Kidney (tissue), 14 donors: ENCODE measurements around the gene UBE2Q2. TPM values are rescaled to one million over a fixed set of nuclear protein-coding genes. Genes with fewer than 3 reads are reported as not detected.

Experiments
- DNase-seq, 5 donors: peaks; one replicate each; pipeline ENCODE4 v3.0.0-alpha.2; 2013 to 2020
- FAIRE-seq: peaks from 2 replicates; lab custom pipeline; 2012; peaks lifted over from hg19 to GRCh38; lab: Jason Lieb, UNC
- H3K27ac ChIP-seq, 2 donors: one replicate each; pipeline ENCODE4 v1.7.0; 2013; ENCODE audit warnings: low read depth in 2 of 2, low read length in 2 of 2, inconsistent platforms in 1 of 2
- H3K27me3 ChIP-seq: one replicate; pipeline ENCODE4 v1.7.1; 2013; ENCODE audit warnings: low read length, inconsistent platforms; ENCODE audit not compliant: control insufficient read depth, insufficient read depth
- H3K36me3 ChIP-seq, 3 donors: one replicate each; pipeline versions ENCODE4 v1.7.0 to v1.7.1; 2013; ENCODE audit warnings: low read length in 3 of 3, control low read depth in 1 of 3, inconsistent platforms in 1 of 3; ENCODE audit not compliant: insufficient read depth in 3 of 3, control insufficient read depth in 2 of 3
- H3K4me1 ChIP-seq, 3 donors: one replicate each; pipeline versions ENCODE4 v1.7.0 to v1.7.1; 2013; ENCODE audit warnings: low read length in 3 of 3, inconsistent platforms in 1 of 3, low read depth in 1 of 3; ENCODE audit not compliant: control insufficient read depth in 2 of 3, insufficient read depth in 2 of 3
- H3K4me3 ChIP-seq, 3 donors: one replicate each; pipeline versions ENCODE4 v1.7.0 to v1.8.1; 2013; ENCODE audit warnings: low read length in 3 of 3, control low read depth in 1 of 3, inconsistent platforms in 1 of 3
- H3K9ac ChIP-seq, 3 donors: one replicate each; pipeline versions ENCODE4 v1.7.0 to v1.7.1; 2013; ENCODE audit warnings: low read length in 3 of 3, control low read depth in 1 of 3, inconsistent platforms in 1 of 3
- H3K9me3 ChIP-seq, 3 donors: one replicate each; pipeline versions ENCODE4 v1.7.0 to v1.7.1; 2013; ENCODE audit warnings: low read length in 3 of 3, control low read depth in 1 of 3, inconsistent platforms in 1 of 3; ENCODE audit not compliant: control insufficient read depth in 2 of 3, insufficient read depth in 1 of 3
- CTCF ChIP-seq: IDR thresholded peaks from 3 replicates; pipeline ENCODE4 v1.5.1; 2012; ENCODE audit warnings: mild to moderate bottlenecking, moderate library complexity, borderline replicate concordance; ENCODE audit not compliant: insufficient read depth; ENCODE audit errors: extremely low read depth
- intact Hi-C: fragments of 100-400 bp; cut with DNase I; formaldehyde crosslinking; loops from one replicate; pipeline ENCODE4 v1.11.1; 2022
- polyA plus RNA-seq: library from polyadenylated mRNA; stranded (reverse); fragments of 350-450 nt; fragmentation: Illumina TruSeq; extraction: RNeasy Lipid Tissue Mini Kit (QIAGEN cat#74804); gene quantifications from one replicate; pipeline ENCODE4 v1.2.3, GENCODE V29; 2014; ENCODE audit warnings: low read depth, low replicate concordance; ENCODE audit not compliant: insufficient read depth
- total RNA-seq: library from RNA; stranded (reverse); fragmentation: NEBNext Ultra II Directional; extraction: Animal tissue kit (Norgen Biotek cat#: 25700); gene quantifications from one replicate; pipeline ENCODE4 v1.2.1, GENCODE V29; 2021
- donor health status: control.
- donor health status: control.
- donor health status: control.
- donor health status: control.
- donor health status: control.
- donor health status: DM: yes; HTN: yes; CAD: no.
- donor health status: Normal renal cell carcinoma (clear cell type).

UBE2Q2 gene
- total and polyA plus RNA-seq, 2 donors from 2014 or later = 18.1 to 31.6 TPM

GRCh38 chr15:75843678-75844581 is 683 bp downstream of the UBE2Q2 start:
- Histone ChIP-seq H3K9me3 (no peaks in the 10 kb centered on the region), H3K4me3 (peak overlapping the region; percentile 83 to 90 (median 86)), H3K27me3 (no peaks in the 10 kb centered on the region), H3K4me1 (peaks cover 2 to 7% (median 3%) of the 10 kb centered on the region in 3 donors), H3K9ac (peak overlapping the region; percentile 64 to 87 (median 79)), H3K27ac (peak overlapping the region; percentile 45 to 89), H3K36me3 (no peaks in the 10 kb centered on the region)
- intact Hi-C loops = no loop called here
- DNase-seq = peak; percentile 74 to 90 (median 80)
- no peak for TF ChIP-seq CTCF
- FAIRE-seq = no peak

- Histone ChIP-seq H3K9ac (peak overlapping the region; percentile 64 to 87 (median 79)), H3K4me3 (peak overlapping the region; percentile 83 to 90 (median 86)), H3K4me1 (peaks cover 2 to 7% (median 3%) of the 10 kb centered on the region in 3 donors), H3K9me3 (no peaks in the 10 kb centered on the region), H3K27me3 (no peaks in the 10 kb centered on the region), H3K27ac (no peak overlapping the region), H3K36me3 (no peaks in the 10 kb centered on the region)
- DNase-seq (no peak), FAIRE-seq (no peak)
- intact Hi-C loops = no loop called here
- no peak for TF ChIP-seq CTCF
Observed at GRCh38 chr15:75844629-75845335, 1.5 kb downstream of the UBE2Q2 start.

GRCh38 chr15:75849167-75849566 is 5.9 kb downstream of the UBE2Q2 start:
- no peak for DNase-seq
- no peak overlapping the region for H3K9ac ChIP-seq
- H3K4me1 ChIP-seq = peaks cover 2 to 7% (median 3%) of the 10 kb centered on the region in 3 donors
- H3K27ac ChIP-seq = no peak overlapping the region
- H3K4me3 ChIP-seq = no peak overlapping the region
- no peak for FAIRE-seq
- H3K27me3 ChIP-seq = no peaks in the 10 kb centered on the region
- no peak for TF ChIP-seq CTCF
- intact Hi-C loops = no loop called here
- H3K9me3 ChIP-seq = no peaks in the 10 kb centered on the region
- no peaks in the 10 kb centered on the region for H3K36me3 ChIP-seq
